GM12864 (cell line): ENCODE results near the gene CRY2.

Experiments used
- DNase-seq: peaks from one replicate; pipeline ENCODE4 v3.0.0-alpha.2; 2011; ENCODE audit warnings: low read depth
- H3K4me3 ChIP-seq: 2 replicates; pipeline ENCODE4 v1.5.1; 2011; ENCODE audit warnings: mild to moderate bottlenecking, low read depth, low read length, control low read depth
- CTCF ChIP-seq: IDR thresholded peaks from 2 replicates; pipeline ENCODE4 v1.5.1; 2011; ENCODE audit warnings: low read depth, mild to moderate bottlenecking, moderate library complexity, low read length, control low read depth, inconsistent platforms; ENCODE audit errors: missing control alignments

Gene CRY2

GRCh38 chr11:45846974-45847910 lies at the start of gene CRY2:
CRY2 (plus strand) TSS chr11:45847475; CDS start chr11:45847491, 16 bp downstream.
- peak within 1 kb of the TSS; percentile 76 for H3K4me3 ChIP-seq
- DNase-seq, result peak; percentile 90
- TF ChIP-seq CTCF, result no peak

DNA sequence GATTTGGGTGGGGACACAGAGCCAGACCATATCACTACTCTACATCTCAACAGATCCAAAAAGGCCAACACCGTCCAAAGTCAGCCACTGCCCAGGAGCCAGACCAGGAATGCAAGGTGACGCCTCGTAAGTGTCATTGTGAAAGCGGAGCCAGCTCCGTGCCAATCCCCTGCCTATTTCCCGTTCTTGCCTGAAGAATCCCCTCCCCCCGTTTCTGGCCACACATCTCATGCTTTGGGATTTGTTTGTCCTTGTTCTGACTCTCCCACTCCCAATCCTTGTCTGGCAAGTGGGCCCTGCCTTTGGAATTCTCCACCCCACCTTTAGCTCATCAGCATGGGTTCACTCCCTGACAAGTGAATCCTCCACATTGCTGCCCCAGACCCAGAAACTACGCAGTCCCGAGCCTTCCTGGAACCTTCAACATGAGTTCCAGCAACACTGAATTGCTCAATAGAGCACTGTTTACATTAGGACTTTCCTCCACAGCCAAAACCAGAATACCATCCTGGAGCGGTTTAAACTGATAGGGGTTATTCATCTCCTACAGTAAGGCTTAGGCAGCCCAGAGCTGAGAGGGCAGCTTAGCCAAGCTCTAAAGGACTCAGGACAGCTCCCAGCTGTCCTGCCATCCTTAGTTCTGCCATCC lies 48.4 kb upstream of the CRY2 start:
- H3K4me3 ChIP-seq, result no peak overlapping the region
- no peak for DNase-seq
- TF ChIP-seq CTCF, result no peak

- no peak overlapping the region for H3K4me3 ChIP-seq
- no peak for TF ChIP-seq CTCF
- no peak for DNase-seq
Measured at GRCh38 chr11:45799562-45799961, 47.7 kb upstream of the CRY2 start.

GRCh38 chr11:45800261-45800660 lies 47.0 kb upstream of the CRY2 start:
- no peak overlapping the region for H3K4me3 ChIP-seq
- DNase-seq, result no peak
- no peak for TF ChIP-seq CTCF

- DNase-seq, result no peak
- TF ChIP-seq CTCF, result no peak
- no peak overlapping the region for H3K4me3 ChIP-seq
Measured at GRCh38 chr11:45801723-45802315, 45.5 kb upstream of the CRY2 start.

DNA sequence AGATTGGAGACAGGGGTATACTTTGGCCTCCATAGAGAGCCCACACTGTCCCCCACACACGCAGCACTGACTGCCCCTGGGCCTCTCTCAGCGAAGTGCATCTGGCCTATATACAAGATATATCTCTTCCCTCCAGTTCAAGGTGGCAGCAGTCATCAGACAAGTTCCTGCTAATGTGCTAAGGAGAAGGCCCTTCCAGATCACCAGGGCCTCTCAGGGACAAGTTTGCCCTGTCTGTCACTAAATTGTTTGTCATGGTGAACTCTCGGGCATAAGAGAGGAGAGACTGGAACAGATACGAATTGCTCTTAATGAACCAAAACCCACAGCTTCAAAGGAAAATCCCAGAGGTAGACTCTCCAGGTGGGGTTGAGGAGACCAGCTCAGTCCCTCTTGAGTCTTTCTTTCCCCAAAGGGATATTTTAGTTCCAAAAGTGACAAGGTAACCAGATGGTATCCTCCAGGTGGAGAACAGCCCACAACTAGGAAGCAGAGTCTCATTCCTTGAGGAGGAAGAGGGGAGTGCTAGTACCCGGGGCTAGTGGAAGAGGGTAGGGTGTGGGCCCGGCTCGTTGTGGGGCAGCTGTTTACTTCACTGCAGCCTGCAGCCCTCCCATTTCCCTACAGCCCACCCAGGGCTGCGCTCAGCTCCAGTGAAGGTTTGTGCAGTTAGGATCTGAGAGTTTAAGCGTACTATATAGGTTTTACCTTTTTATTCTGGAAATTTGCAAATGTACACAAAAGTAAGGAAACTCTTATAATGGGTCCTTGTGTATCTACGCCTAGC lies 44.6 kb upstream of the CRY2 start:
- no peak overlapping the region for H3K4me3 ChIP-seq
- no peak for TF ChIP-seq CTCF
- DNase-seq, result no peak
